ENCODE measurements around the gene C11orf21.
"Not testable (repeated sequence)": the region's sequence is repeated elsewhere in the genome, so short reads cannot be mapped to it uniquely, and the experiment has no call there.

C11orf21 gene

GRCh38 chr11:2298131-2298794, 3.5 kb downstream of the C11orf21 start:
- in situ Hi-C loops (cut with HindIII; ENCODE audit: low sequenced_read_pairs): loop anchor here (5.0 kb wide), 2 partner anchors 51 to 116 kb away; no protein-coding TSS in a partner anchor

- in situ Hi-C loops (cut with HindIII; ENCODE audit: low sequenced_read_pairs): loop anchor here (5.0 kb wide), 2 partner anchors 50 to 115 kb away; no protein-coding TSS in a partner anchor
Observed at GRCh38 chr11:2297623-2298030, 4.1 kb downstream of the C11orf21 start.

GRCh38 chr11:2296913-2297622, 4.7 kb downstream of the C11orf21 start:
- in situ Hi-C loops (cut with HindIII; ENCODE audit: low sequenced_read_pairs): loop anchor here (5.0 kb wide), 2 partner anchors 50 to 115 kb away; no protein-coding TSS in a partner anchor

- in situ Hi-C loops (cut with HindIII; ENCODE audit: low sequenced_read_pairs): loop anchor here (5.0 kb wide), 2 partner anchors 49 to 114 kb away; no protein-coding TSS in a partner anchor
Observed at GRCh38 chr11:2295971-2296912, 5.5 kb downstream of the C11orf21 start.

- in situ Hi-C loops (cut with HindIII; ENCODE audit: low sequenced_read_pairs): loop anchor here (5.0 kb wide), 2 partner anchors 48 to 113 kb away; no protein-coding TSS in a partner anchor
Observed at GRCh38 chr11:2294926-2295290, 6.8 kb downstream of the C11orf21 start.

- in situ Hi-C loops (cut with HindIII; ENCODE audit: low sequenced_read_pairs): no loop called here
Observed at GRCh38 chr11:2293984-2294925, 7.5 kb downstream of the C11orf21 start.

- in situ Hi-C loops (cut with HindIII; ENCODE audit: low sequenced_read_pairs): no loop called here
Observed at GRCh38 chr11:2293531-2293971, 8.2 kb downstream of the C11orf21 start.

- in situ Hi-C loops (cut with HindIII; ENCODE audit: low sequenced_read_pairs): no loop called here
Observed at GRCh38 chr11:2290351-2290841, 11.3 kb downstream of the C11orf21 start.

GRCh38 chr11:2289859-2290258, 11.9 kb downstream of the C11orf21 start:
- in situ Hi-C loops (cut with HindIII; ENCODE audit: low sequenced_read_pairs): no loop called here

- in situ Hi-C loops (cut with HindIII; ENCODE audit: low sequenced_read_pairs): no loop called here
Observed at GRCh38 chr11:2289350-2289749, 12.4 kb downstream of the C11orf21 start.

GRCh38 chr11:2287091-2287490, 14.6 kb downstream of the C11orf21 start:
- in situ Hi-C loops (cut with HindIII; ENCODE audit: low sequenced_read_pairs): no loop called here

- in situ Hi-C loops (cut with HindIII; ENCODE audit: low sequenced_read_pairs): not testable (repeated sequence)
Observed at GRCh38 chr11:2286350-2286749, 15.4 kb downstream of the C11orf21 start.

GRCh38 chr11:2280208-2280607, 21.5 kb downstream of the C11orf21 start:
- in situ Hi-C loops (cut with HindIII; ENCODE audit: low sequenced_read_pairs): no loop called here

GRCh38 chr11:2277933-2278523, 23.7 kb downstream of the C11orf21 start:
- in situ Hi-C loops (cut with HindIII; ENCODE audit: low sequenced_read_pairs): no loop called here

GRCh38 chr11:2277008-2277346, 24.7 kb downstream of the C11orf21 start:
- in situ Hi-C loops (cut with HindIII; ENCODE audit: low sequenced_read_pairs): no loop called here

- in situ Hi-C loops (cut with HindIII; ENCODE audit: low sequenced_read_pairs): no loop called here
Observed at GRCh38 chr11:2276280-2277007, 25.3 kb downstream of the C11orf21 start.

- in situ Hi-C loops (cut with HindIII; ENCODE audit: low sequenced_read_pairs): no loop called here
Observed at GRCh38 chr11:2275334-2276279, 26.1 kb downstream of the C11orf21 start.

GRCh38 chr11:2273771-2274170, 27.9 kb downstream of the C11orf21 start:
- in situ Hi-C loops (cut with HindIII; ENCODE audit: low sequenced_read_pairs): no loop called here
